IMR-90 (cell line): ENCODE results near the gene CCNL2. TPM values are rescaled to one million over a fixed set of nuclear protein-coding genes. Genes with fewer than 3 reads are reported as not detected.

Source experiments
- ATAC-seq: fragments of 200-7000 bp; cut with Tn5 transposase; 2 replicates; pipeline ENCODE4 v1.9.1; 2020; ENCODE audit warnings: low read depth, mild to moderate bottlenecking, moderate library complexity
- BruUV-seq: library from RNA; stranded (reverse); fragments of 400-500 nt; replicated peaks from 2 replicates; lab custom pipeline; 2021; lab: Mats Ljungman, UMichigan
- CTCF ChIA-PET: fragments of 300-600 bp; formaldehyde crosslinking; extraction: SDS; loops from one replicate; lab custom pipeline; 2021; ENCODE audit warnings: antibody characterized with exemption; lab: Yijun Ruan, JAX
- POLR2A ChIA-PET: fragments of 300-600 bp; sonication (Branson Sonifier 250); formaldehyde crosslinking; loops from one replicate; lab custom pipeline; 2022; ENCODE audit warnings: antibody characterized with exemption; ENCODE audit not compliant: unreplicated experiment; lab: Charles Lee
- DNase-seq: peaks from one replicate; pipeline ENCODE4 v3.0.0; 2013
- H2AFZ ChIP-seq: replicated peaks from 2 replicates; pipeline ENCODE3; 2013; ENCODE audit warnings: low read length, mild to moderate bottlenecking; ENCODE audit not compliant: poor library complexity
- H2AK5ac ChIP-seq: 2 replicates; pipeline ENCODE4 v1.6.1; 2013; ENCODE audit warnings: low read depth, low read length, inconsistent platforms
- H2AK9ac ChIP-seq: replicated peaks from 2 replicates; pipeline ENCODE3; 2013; ENCODE audit warnings: mild to moderate bottlenecking, low read depth, low read length, moderate library complexity; ENCODE audit not compliant: poor library complexity
- H2BK120ac ChIP-seq: 2 replicates; pipeline ENCODE4 v1.6.1; 2013; ENCODE audit warnings: low read depth, low read length, inconsistent platforms
- H2BK15ac ChIP-seq: 3 replicates; pipeline ENCODE4 v1.6.1; 2013; ENCODE audit warnings: low read depth, low read length, inconsistent platforms
- H2BK20ac ChIP-seq: 2 replicates; pipeline ENCODE4 v1.6.1; 2013; ENCODE audit warnings: low read depth, mild to moderate bottlenecking, inconsistent platforms, low read length, moderate library complexity
- H2BK5ac ChIP-seq: 2 replicates; pipeline ENCODE4 v1.6.1; 2013; ENCODE audit warnings: mild to moderate bottlenecking, low read depth, low read length, inconsistent platforms; ENCODE audit not compliant: poor library complexity, severe bottlenecking
- H3K14ac ChIP-seq: replicated peaks from 2 replicates; pipeline ENCODE4 v1.6.1; 2013; ENCODE audit warnings: low read depth, low read length, inconsistent platforms
- H3K18ac ChIP-seq: 2 replicates; pipeline ENCODE4 v1.6.1; 2013; ENCODE audit warnings: low read depth, low read length, control low read depth
- H3K23ac ChIP-seq: 2 replicates; pipeline ENCODE4 v1.6.1; 2013; ENCODE audit warnings: low read depth, low read length, inconsistent platforms
- H3K27ac ChIP-seq: 2 replicates; pipeline ENCODE4 v1.5.1; 2013; ENCODE audit warnings: mild to moderate bottlenecking, control low read depth, low read length; ENCODE audit not compliant: insufficient read depth
- H3K27me3 ChIP-seq: 2 replicates; pipeline ENCODE4 v1.6.1; 2013; ENCODE audit warnings: low read length; ENCODE audit not compliant: control insufficient read depth, insufficient read depth
- H3K36me3 ChIP-seq: 2 replicates; pipeline ENCODE4 v1.6.1; 2013; ENCODE audit warnings: low read length, mixed read lengths; ENCODE audit not compliant: control insufficient read depth, insufficient read depth
- H3K4ac ChIP-seq: 2 replicates; pipeline ENCODE4 v1.6.1; 2013; ENCODE audit warnings: low read depth, low read length, inconsistent platforms
- H3K4me1 ChIP-seq: 2 replicates; pipeline ENCODE4 v1.6.1; 2013; ENCODE audit warnings: low read length, mixed read lengths; ENCODE audit not compliant: control insufficient read depth, insufficient read depth
- H3K4me2 ChIP-seq: 2 replicates; pipeline ENCODE4 v1.6.1; 2013; ENCODE audit warnings: low read depth, mild to moderate bottlenecking, control low read depth, low read length, moderate library complexity
- H3K4me3 ChIP-seq: 2 replicates; pipeline ENCODE4 v1.5.1; 2013; ENCODE audit warnings: low read depth, mild to moderate bottlenecking, control low read depth, low read length, moderate library complexity; ENCODE audit not compliant: insufficient read depth
- H3K56ac ChIP-seq: 2 replicates; pipeline ENCODE4 v1.6.1; 2013; ENCODE audit warnings: low read length, inconsistent platforms; ENCODE audit not compliant: insufficient read depth; ENCODE audit errors: extremely low read depth
- H3K79me1 ChIP-seq, 2 experiments: 2 replicates each; pipeline ENCODE4 v1.6.1; 2013; ENCODE audit warnings: low read length in 2 of 2, inconsistent platforms in 1 of 2, low read depth in 1 of 2
- H3K9ac ChIP-seq: 2 replicates; pipeline ENCODE4 v1.6.1; 2013; ENCODE audit warnings: low read depth, low read length, control low read depth
- H3K9me1 ChIP-seq: 2 replicates; pipeline ENCODE4 v1.6.1; 2013; ENCODE audit warnings: low read length, inconsistent platforms; ENCODE audit not compliant: insufficient read depth
- H3K9me3 ChIP-seq: 2 replicates; pipeline ENCODE4 v1.6.1; 2013; ENCODE audit warnings: low read length; ENCODE audit not compliant: control insufficient read depth, insufficient read depth
- H4K20me1 ChIP-seq: 2 replicates; pipeline ENCODE4 v1.6.1; 2013; ENCODE audit warnings: low read length, inconsistent platforms; ENCODE audit not compliant: insufficient read depth
- H4K5ac ChIP-seq: 2 replicates; pipeline ENCODE4 v1.6.1; 2013; ENCODE audit warnings: mild to moderate bottlenecking, low read depth, low read length, control low read depth
- H4K8ac ChIP-seq, 2 experiments: 2 replicates each; pipeline ENCODE4 v1.6.1; 2013; ENCODE audit warnings: low read depth in 2 of 2, low read length in 2 of 2, control low read depth in 1 of 2, inconsistent platforms in 1 of 2
- H4K91ac ChIP-seq: 2 replicates; pipeline ENCODE4 v1.6.1; 2013; ENCODE audit warnings: low read depth, low read length, inconsistent platforms; ENCODE audit not compliant: insufficient read depth
- CTCF ChIP-seq: conservative IDR thresholded peaks from 2 replicates; pipeline ENCODE4 v1.5.1; 2012; ENCODE audit warnings: mild to moderate bottlenecking, low read depth, low read length, improper control_type of control experiment
- ELK1 ChIP-seq: fragments of 150-350 bp; IDR thresholded peaks from 2 replicates; pipeline ENCODE4 v1.6.1; 2016; ENCODE audit warnings: low read depth, mild to moderate bottlenecking, low read length, moderate library complexity, borderline replicate concordance
- MXI1 ChIP-seq: IDR thresholded peaks from 2 replicates; pipeline ENCODE4 v1.6.1; 2012; ENCODE audit warnings: low read depth, mild to moderate bottlenecking, low read length, moderate library complexity, borderline replicate concordance
- POLR2A ChIP-seq: IDR thresholded peaks from 2 replicates; pipeline ENCODE4 v1.6.1; 2012; ENCODE audit warnings: mild to moderate bottlenecking, low read depth, low read length
- WGBS, 2 experiments: methylation state at CpG; one replicate each; pipeline versions ENCODE4 v1.1.5 to v1.1.7; 2013; ENCODE audit warnings: missing lambda C conversion rate in 2 of 2; ENCODE audit not compliant: insufficient read length in 1 of 2; ENCODE audit errors: extremely low coverage in 2 of 2; 5-methylcytosine and 5-hydroxymethylcytosine counted together
- dilution Hi-C: fragments of 300-500 bp; cut with HindIII; formaldehyde crosslinking; loops from one replicate; pipeline ENCODE4 v1.14.3; 2018; ENCODE audit warnings: low sequenced_read_pairs; ENCODE audit not compliant: unreplicated experiment
- in situ Hi-C: fragments of 300-500 bp; cut with MboI; formaldehyde crosslinking; loops from 3 replicates; pipeline ENCODE4 v1.14.3; 2019; ENCODE audit warnings: low sequenced_read_pairs, inconsistent platforms, mixed read lengths
- intact Hi-C: fragments of 100-400 bp; cut with micrococcal nuclease; formaldehyde crosslinking; loops from 2 replicates; pipeline ENCODE4 v1.10.0; 2022
- polyA plus RNA-seq, 3 experiments: library from polyadenylated mRNA; depleted of rRNA; stranded (reverse); fragments of >200 nt; gene quantifications; 2 replicates each; pipeline ENCODE4 v1.2.3, GENCODE V29; 2012; ENCODE audit warnings: low replicate concordance in 1 of 3
- total RNA-seq: library from RNA; depleted of rRNA; stranded (reverse); fragments of >200 nt; gene quantifications from 2 replicates; pipeline ENCODE4 v1.2.3, GENCODE V29; 2012

The CCNL2 gene
- total and polyA plus RNA-seq, 2 of the 4 experiments (the other 2 are of a cell fraction) = 53.9 to 239 TPM

DNA sequence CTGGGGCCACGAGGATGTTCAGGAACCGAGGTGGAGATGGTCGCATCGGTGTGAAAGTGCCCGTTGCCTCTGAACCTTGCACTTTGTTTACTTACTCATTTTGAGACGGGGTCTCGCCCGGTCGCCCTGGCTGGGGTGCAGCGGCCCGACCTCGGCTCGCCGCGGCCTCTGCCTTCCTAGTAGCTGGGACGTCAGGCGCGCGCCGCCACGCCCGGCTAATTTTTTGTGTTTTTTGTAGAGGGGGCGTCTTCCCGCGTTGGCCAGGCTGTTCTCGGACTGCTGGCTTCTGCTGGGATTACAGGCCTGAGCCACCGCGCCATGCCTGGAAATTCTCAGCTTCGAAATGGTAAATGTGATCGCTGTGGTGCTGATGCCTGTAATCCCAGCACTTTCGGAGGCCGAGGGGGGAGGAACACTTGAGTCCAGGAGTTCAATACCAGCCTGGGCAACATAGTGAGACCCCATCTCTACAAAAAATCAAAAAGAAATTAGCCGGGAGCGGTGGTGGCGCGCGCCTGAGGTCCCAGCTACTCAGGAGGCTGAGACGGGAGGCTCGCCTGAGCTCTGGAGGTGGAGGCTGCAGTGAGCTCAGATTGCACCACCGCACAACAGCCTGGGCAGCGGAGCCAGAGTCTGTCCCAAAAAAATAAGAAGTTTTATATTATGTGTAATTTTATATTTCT, 8.6 kb upstream of the CCNL2 start:
- H2BK5ac ChIP-seq = peak overlapping the region; percentile 44
- H3K9ac ChIP-seq = peak overlapping the region; percentile 73
- H3K14ac ChIP-seq = 0 out of 2 replicates have a peak overlapping the region, but pooled peaks have one; percentile 3
- CTCF ChIA-PET = interaction anchor here (1.0 kb wide), 1 partner anchor 34 kb away, joined by 3 read pairs; no protein-coding TSS in a partner anchor
- peaks cover 3% of the 10 kb centered on the region; the same call in 1 of the 2 replicates for H3K9me3 ChIP-seq
- no peaks in the 10 kb centered on the region for H3K27me3 ChIP-seq
- POLR2A ChIA-PET = interaction anchor here (0.7 kb wide), 1 partner anchor 32 kb away, joined by 3 read pairs; the partner anchor contains the start of gene AURKAIP1
- H3K4me2 ChIP-seq = peak overlapping the region; percentile 91
- peak overlapping the region; percentile 86 for H2AK9ac ChIP-seq
- peak overlapping the region; percentile 26 for H3K4ac ChIP-seq
- H3K79me1 ChIP-seq = peaks cover 14 to 54% of the 10 kb centered on the region in 2 experiments
- no peak overlapping the region for H2BK15ac ChIP-seq
- no peak overlapping the region for H3K56ac ChIP-seq
- peak overlapping the region; percentile 97 for H2AFZ ChIP-seq
- peak overlapping the region; percentile 71; the same call in 1 of the 2 replicates for H2AK5ac ChIP-seq
- no peak overlapping the region for H2BK120ac ChIP-seq
- H4K20me1 ChIP-seq = peaks cover 18% of the 10 kb centered on the region; the same call in 1 of the 2 replicates
- H3K18ac ChIP-seq = no peak overlapping the region
- H4K5ac ChIP-seq = no peak overlapping the region
- in situ Hi-C loops (no loop called here), intact Hi-C loops (loop anchor here (5.0 kb wide), 1 partner anchor 35 kb away; no protein-coding TSS in a partner anchor), dilution Hi-C loops (no loop called here)
- peak overlapping the region; percentile 90 for H3K4me3 ChIP-seq
- peak overlapping the region; percentile 88 to 99; a peak in 3 of 4 replicates for H4K8ac ChIP-seq
- no CpG with 5 or more reads among the region's 41 CpGs for WGBS, 2 experiments
- peak overlapping the region; percentile 78 for H4K91ac ChIP-seq
- H3K36me3 ChIP-seq = peaks cover 22% of the 10 kb centered on the region
- no peak overlapping the region for H2BK20ac ChIP-seq
- H3K23ac ChIP-seq = no peak overlapping the region
- TF ChIP-seq POLR2A (peak; percentile 14; the same call in 1 of the 2 replicates), CTCF (0 out of 2 replicates have a peak, but pooled peaks have one; percentile 9), MXI1 (peak; percentile 71; the same call in 1 of the 2 replicates), ELK1 (no peak)
- H3K27ac ChIP-seq = peak overlapping the region; percentile 72
- DNase-seq = peak; percentile 47
- peaks cover 5% of the 10 kb centered on the region for H3K4me1 ChIP-seq
- no TSS peak for BruUV-seq
- H3K9me1 ChIP-seq = no peaks in the 10 kb centered on the region
- ATAC-seq = peak; percentile 44
